ENCODE results near the gene OR4D11. TPM values are rescaled to one million over a fixed set of nuclear protein-coding genes. Genes with fewer than 3 reads are reported as not detected.

The OR4D11 gene
- total and polyA plus RNA-seq, 9 of the 15 experiments (the other 6 are each of a cell fraction or from before 2014, with no cell fraction given), result not detected

DNA sequence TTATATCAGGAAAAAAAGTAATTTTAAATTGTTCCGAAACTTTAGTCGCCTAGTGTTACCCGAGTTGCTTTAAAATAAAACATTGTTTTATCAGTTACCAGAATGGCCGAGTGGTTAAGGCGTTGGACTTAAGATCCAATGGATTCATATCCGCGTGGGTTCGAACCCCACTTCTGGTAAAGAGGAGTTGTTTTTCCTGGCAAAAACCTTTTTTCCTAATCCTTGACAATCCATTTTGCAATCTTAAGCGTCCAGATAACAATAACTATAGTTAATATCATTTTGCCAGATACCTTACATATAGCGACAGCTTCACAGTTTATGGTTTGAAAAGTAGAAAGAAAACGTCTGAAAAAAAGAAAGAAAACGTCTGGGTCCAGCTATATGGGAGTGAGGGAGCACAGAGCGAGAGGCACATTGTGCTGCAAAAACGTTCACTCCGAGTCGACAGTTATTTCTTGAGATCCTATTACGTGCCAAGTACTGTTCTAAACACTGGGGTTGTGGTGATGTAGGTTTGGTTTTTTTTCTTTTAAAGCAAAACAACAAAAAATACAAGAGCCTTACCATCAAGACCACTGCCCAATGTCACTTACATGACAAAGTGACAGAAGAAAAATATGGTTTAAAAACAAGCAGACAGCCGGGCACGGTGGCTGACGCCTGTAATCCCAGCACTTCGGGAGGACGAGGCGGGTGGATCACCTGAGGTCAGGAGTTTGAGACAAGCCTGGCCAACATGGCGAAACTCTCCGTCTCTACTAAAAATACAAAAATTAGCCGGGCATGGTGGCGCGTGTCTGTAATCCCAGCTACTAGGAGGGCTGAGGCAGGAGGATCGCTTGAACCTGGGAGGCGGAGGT lies 48.5 kb downstream of the OR4D11 start (continued):
- no peak for TF ChIP-seq KLF1 (tag; IDR thresholded peaks at IDR 0.05)
- TF ChIP-seq, protein P1, sequence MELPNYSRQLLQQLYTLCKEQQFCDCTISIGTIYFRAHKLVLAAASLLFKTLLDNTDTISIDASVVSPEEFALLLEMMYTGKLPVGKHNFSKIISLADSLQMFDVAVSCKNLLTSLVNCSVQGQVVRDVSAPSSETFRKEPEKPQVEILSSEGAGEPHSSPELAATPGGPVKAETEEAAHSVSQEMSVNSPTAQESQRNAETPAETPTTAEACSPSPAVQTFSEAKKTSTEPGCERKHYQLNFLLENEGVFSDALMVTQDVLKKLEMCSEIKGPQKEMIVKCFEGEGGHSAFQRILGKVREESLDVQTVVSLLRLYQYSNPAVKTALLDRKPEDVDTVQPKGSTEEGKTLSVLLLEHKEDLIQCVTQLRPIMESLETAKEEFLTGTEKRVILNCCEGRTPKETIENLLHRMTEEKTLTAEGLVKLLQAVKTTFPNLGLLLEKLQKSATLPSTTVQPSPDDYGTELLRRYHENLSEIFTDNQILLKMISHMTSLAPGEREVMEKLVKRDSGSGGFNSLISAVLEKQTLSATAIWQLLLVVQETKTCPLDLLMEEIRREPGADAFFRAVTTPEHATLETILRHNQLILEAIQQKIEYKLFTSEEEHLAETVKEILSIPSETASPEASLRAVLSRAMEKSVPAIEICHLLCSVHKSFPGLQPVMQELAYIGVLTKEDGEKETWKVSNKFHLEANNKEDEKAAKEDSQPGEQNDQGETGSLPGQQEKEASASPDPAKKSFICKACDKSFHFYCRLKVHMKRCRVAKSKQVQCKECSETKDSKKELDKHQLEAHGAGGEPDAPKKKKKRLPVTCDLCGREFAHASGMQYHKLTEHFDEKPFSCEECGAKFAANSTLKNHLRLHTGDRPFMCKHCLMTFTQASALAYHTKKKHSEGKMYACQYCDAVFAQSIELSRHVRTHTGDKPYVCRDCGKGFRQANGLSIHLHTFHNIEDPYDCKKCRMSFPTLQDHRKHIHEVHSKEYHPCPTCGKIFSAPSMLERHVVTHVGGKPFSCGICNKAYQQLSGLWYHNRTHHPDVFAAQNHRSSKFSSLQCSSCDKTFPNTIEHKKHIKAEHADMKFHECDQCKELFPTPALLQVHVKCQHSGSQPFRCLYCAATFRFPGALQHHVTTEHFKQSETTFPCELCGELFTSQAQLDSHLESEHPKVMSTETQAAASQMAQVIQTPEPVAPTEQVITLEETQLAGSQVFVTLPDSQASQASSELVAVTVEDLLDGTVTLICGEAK (IDR thresholded peaks at IDR 0.05), result no peak
- TF ChIP-seq, protein P1 (CRISPR knock-in tag; IDR thresholded peaks at IDR 0.05), result no peak
- TF ChIP-seq ELF1 (tag; IDR thresholded peaks at IDR 0.05), result no peak
- no peak for TF ChIP-seq MBD1 (CRISPR knock-in tag; IDR thresholded peaks at IDR 0.05)
- no peak for TF ChIP-seq RBM15 (IDR thresholded peaks at IDR 0.05; ENCODE audit: insufficient read depth, low read length)
- TF ChIP-seq SMARCA5 (IDR thresholded peaks at IDR 0.05), result peak; percentile 10; the same call in 1 of the 2 replicates
- no peak for TF ChIP-seq GABPB2 (CRISPR knock-in tag; conservative IDR thresholded peaks at IDR 0.05)
- TF ChIP-seq, protein P2, sequence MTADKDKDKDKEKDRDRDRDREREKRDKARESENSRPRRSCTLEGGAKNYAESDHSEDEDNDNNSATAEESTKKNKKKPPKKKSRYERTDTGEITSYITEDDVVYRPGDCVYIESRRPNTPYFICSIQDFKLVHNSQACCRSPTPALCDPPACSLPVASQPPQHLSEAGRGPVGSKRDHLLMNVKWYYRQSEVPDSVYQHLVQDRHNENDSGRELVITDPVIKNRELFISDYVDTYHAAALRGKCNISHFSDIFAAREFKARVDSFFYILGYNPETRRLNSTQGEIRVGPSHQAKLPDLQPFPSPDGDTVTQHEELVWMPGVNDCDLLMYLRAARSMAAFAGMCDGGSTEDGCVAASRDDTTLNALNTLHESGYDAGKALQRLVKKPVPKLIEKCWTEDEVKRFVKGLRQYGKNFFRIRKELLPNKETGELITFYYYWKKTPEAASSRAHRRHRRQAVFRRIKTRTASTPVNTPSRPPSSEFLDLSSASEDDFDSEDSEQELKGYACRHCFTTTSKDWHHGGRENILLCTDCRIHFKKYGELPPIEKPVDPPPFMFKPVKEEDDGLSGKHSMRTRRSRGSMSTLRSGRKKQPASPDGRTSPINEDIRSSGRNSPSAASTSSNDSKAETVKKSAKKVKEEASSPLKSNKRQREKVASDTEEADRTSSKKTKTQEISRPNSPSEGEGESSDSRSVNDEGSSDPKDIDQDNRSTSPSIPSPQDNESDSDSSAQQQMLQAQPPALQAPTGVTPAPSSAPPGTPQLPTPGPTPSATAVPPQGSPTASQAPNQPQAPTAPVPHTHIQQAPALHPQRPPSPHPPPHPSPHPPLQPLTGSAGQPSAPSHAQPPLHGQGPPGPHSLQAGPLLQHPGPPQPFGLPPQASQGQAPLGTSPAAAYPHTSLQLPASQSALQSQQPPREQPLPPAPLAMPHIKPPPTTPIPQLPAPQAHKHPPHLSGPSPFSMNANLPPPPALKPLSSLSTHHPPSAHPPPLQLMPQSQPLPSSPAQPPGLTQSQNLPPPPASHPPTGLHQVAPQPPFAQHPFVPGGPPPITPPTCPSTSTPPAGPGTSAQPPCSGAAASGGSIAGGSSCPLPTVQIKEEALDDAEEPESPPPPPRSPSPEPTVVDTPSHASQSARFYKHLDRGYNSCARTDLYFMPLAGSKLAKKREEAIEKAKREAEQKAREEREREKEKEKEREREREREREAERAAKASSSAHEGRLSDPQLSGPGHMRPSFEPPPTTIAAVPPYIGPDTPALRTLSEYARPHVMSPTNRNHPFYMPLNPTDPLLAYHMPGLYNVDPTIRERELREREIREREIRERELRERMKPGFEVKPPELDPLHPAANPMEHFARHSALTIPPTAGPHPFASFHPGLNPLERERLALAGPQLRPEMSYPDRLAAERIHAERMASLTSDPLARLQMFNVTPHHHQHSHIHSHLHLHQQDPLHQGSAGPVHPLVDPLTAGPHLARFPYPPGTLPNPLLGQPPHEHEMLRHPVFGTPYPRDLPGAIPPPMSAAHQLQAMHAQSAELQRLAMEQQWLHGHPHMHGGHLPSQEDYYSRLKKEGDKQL (CRISPR knock-in tag; IDR thresholded peaks at IDR 0.05; ENCODE audit: borderline replicate concordance), result no peak
- no peak for TF ChIP-seq HMG20A (CRISPR knock-in tag; conservative IDR thresholded peaks at IDR 0.05)
- no peak for TF ChIP-seq SETDB1 (IDR thresholded peaks at IDR 0.05; ENCODE audit: low read length)

All from K562 (cell line).